GM10248 (cell line): ENCODE data around the gene P4HA2.

ENCODE experiments used
- CTCF ChIA-PET: fragments of 300-600 bp; sonication (Branson Sonifier 250); formaldehyde crosslinking; extraction: SDS; loops from one replicate; lab custom pipeline; 2021; ENCODE audit warnings: antibody characterized with exemption; lab: Yijun Ruan, JAX
- POLR2A ChIA-PET: fragments of 350-650 bp; sonication (Branson Sonifier 250); formaldehyde crosslinking; extraction: SDS; loops from one replicate; lab custom pipeline; 2020; ENCODE audit warnings: antibody characterized with exemption; lab: Yijun Ruan, JAX
- DNase-seq: peaks from one replicate; pipeline ENCODE4 v3.0.0; 2012; ENCODE audit errors: extremely low spot score
- CTCF ChIP-seq: IDR thresholded peaks from 2 replicates; pipeline ENCODE4 v1.5.1; 2012; ENCODE audit warnings: mild to moderate bottlenecking, low read depth; ENCODE audit errors: extremely low read depth, missing control alignments, control extremely low read depth

P4HA2 gene

DNA sequence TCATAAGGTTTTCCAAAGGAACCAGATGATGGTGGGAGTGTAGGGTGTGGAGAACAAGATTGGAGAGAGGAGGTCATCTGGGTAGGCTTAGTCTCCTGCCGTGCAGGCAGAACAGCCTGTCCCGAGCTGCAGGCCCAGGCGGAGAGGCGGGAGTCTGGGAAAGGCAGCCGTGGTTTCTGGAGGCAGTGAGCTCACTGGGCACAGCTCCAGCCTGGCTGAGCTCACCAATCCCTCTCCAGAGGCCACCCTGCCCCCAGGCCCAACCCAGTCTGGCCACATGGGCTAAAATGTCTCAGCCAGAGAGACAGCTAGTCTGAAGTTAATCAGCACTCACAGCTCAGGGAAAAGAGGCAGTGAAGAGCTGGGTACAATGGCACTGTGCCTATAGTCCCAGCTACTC is 12.3 kb downstream of the P4HA2 start:
- POLR2A ChIA-PET, result no interaction called here
- CTCF ChIA-PET, result interaction anchor here (1.0 to 5.2 kb wide), 10 partner anchors 9 to 36 kb away, joined by 3 to 36 read pairs (median 6); partner anchors contain the start of gene P4HA2
- DNase-seq, result no peak
- no peak for TF ChIP-seq CTCF

- CTCF ChIA-PET, result interaction anchor here (1.0 to 5.2 kb wide), 10 partner anchors 8 to 35 kb away, joined by 3 to 36 read pairs (median 6); partner anchors contain the start of gene P4HA2
- TF ChIP-seq CTCF, result no peak
- DNase-seq, result no peak
- POLR2A ChIA-PET, result no interaction called here
Measured at GRCh38 chr5:132214491-132214890, 13.2 kb downstream of the P4HA2 start.

- TF ChIP-seq CTCF, result no peak
- ChIA-PET CTCF (interaction anchor here (9.2 kb wide), 1 partner anchor 23 kb away, joined by 78 read pairs; no protein-coding TSS in a partner anchor), POLR2A (no interaction called here)
- no peak for DNase-seq
Measured at GRCh38 chr5:132213666-132214065, 14.0 kb downstream of the P4HA2 start.

DNA sequence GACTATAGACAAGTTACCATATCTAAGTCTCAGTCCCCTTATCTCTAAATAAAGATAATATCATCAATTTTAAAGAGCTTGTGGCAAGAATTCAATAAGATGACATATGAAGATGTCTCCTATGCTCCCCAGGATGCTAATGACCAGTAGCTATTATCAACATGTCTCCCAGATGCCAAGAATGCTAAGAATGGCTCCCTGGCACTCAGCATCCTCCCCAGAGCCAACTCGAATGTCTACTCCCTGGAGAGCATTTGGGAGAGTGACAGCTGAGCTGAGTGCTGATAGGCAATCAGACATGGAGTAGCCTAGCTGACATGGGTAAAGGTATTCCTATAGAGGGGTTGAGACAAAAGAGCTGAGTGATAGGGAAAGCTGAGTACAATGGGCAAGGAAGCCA is 15.9 kb downstream of the P4HA2 start:
- ChIA-PET POLR2A (interaction anchor here (0.6 to 0.8 kb wide), 2 partner anchors 13 to 268 kb away, joined by 4 to 7 read pairs; no protein-coding TSS in a partner anchor), CTCF (interaction anchor here (1.0 to 9.2 kb wide), 7 partner anchors 16 to 148 kb away, joined by 3 to 78 read pairs (median 5); partner anchors contain the start of gene P4HA2)
- no peak for DNase-seq
- no peak for TF ChIP-seq CTCF

- TF ChIP-seq CTCF, result no peak
- no peak for DNase-seq
- ChIA-PET CTCF (interaction anchor here (1.4 to 9.2 kb wide), 3 partner anchors 21 to 147 kb away, joined by 6 to 78 read pairs (median 34); no protein-coding TSS in a partner anchor), POLR2A (no interaction called here)
Measured at GRCh38 chr5:132210944-132211343, 16.7 kb downstream of the P4HA2 start.

DNA sequence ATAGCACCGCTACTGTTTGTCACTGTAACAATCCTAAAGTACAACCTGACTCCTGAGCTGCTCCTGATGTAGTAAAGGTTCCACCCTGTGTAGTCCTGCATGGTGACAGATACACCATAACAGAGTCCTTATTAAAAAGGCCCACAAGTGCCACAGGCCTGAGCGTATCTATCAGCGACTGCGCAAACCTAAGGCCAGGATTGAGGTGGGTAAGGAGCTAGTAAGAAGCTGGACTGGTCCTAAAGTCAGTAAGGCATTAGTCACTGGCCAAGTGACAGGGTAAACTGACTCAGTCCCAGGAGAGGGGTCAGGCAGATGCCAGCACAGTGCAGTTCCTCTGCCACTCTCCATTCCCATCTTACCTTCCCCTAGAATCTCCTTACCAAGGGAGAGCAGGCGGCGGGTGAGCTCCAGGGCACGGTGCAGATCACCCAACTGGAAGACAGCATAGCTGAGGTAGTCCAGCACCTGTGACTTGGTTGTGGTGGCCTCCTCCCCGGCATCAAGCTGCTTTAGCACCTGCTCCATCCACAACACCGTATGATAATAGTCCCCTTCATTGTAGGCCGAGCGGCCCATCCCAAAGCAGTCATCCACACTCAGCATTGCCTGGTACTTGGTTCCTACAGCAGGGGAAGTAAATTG is 17.6 kb downstream of the P4HA2 start:
- CTCF ChIA-PET, result interaction anchor here (1.2 to 9.2 kb wide), 6 partner anchors 9 to 145 kb away, joined by 3 to 78 read pairs (median 5); no protein-coding TSS in a partner anchor
- TF ChIP-seq CTCF, result no peak
- DNase-seq, result no peak
- POLR2A ChIA-PET, result no interaction called here
